HG03045 (cell line): ENCODE data around the gene MARCHF10.
"Not testable (repeated sequence)": the region's sequence is repeated elsewhere in the genome, so short reads cannot be mapped to it uniquely, and the experiment has no call there.

ENCODE experiments used
- ATAC-seq: cut with Tn5 transposase; IDR thresholded peaks from one replicate; pipeline ENCODE4 v1.9.1; 2021; ENCODE audit warnings: mild to moderate bottlenecking, moderate library complexity; ENCODE audit not compliant: unreplicated experiment

The MARCHF10 gene

DNA sequence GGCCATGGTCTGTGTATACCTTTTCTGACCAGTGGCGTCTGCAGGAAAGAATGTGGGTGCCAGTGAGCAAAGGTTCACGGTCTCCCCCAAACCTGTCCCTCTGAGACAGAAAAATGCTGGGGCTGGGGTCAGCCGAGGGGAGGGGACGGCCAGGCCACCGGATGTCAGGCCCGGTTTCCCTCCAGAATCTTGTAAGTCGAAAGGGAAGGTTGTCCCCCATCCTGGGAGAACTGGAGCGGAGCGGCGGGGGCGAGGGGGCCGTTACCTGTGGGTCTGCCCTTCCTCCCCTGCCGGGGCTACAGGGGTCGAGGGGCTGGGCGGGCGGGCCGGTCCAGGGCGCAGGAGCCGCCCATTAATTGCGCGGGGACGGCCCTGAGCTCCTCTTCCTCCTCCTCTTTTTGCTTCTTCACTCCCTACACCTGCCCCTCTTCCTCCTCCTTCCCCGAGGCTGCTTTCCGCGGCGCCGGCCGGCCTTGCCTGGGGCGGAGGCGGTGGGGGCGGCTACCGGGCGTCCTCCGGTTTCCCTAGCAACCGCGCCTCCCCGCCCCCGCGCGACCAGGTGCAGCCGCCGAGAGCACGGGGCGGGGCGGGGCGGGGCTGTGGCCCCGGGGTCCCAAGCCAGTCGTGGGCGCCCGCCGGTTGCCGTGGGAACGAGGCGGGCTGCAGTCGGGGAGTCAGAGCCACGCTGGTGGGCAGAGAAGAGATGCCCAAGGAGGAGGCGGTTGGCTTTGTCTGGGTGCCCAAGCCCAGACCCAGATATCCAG is at the start of gene MARCHF10:
TSS of gene MARCHF10 (minus strand) at position 503 of the 764 bp plus-strand sequence. CDS start 6,579 bp downstream, outside the sequence.
- ATAC-seq: no peak

GRCh38 chr17:62857526-62857925 is 49.4 kb upstream of the MARCHF10 start:
- no peak for ATAC-seq

DNA sequence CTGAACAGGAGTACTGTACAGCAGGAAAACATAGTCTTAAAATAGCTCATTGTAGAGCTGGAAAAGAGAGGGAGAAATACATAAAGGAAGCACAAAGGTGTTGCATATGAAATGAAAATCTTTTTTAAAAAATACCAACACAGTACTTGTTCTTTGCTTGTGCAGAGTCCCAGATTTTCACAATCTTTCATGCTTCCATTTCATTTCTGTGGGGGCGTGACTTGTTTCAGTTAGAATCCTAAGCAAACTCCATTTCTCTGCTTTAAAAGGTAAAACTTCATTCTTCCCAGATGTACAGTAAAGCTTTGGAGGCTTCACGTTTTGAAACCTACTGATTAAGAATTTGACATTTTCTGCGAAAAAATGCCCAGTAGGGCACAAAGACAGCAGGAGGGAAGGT is 48.5 kb upstream of the MARCHF10 start:
- ATAC-seq: no peak

GRCh38 chr17:62855156-62855555 is 47.0 kb upstream of the MARCHF10 start:
- ATAC-seq: no peak

DNA sequence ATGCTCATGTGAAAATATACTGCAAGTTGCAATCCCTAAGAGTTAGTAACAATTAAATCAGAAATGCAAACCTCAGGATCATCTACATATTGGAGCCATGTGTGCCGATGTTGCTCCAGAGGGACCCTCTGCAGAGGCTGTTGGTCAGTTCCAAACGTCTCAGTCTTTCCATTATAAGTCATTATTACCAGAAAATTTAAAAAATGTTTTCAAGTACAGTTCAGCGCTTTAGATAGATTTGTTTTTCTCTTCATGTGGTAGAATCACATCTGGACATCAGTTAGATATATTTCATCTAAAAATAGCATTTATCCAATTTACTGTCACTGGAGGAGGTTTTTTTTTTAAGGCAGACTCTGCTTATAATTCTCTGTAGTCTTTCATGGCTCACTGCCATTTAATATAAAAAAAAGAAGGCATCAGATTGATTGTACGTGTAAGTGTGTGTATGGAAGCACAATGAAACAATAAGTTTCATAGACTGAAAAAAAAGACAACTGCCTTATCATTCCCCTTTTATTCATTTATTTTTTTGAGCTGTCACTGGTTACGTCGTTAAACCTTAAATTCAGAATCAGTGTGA is 46.1 kb upstream of the MARCHF10 start:
- no peak for ATAC-seq

DNA sequence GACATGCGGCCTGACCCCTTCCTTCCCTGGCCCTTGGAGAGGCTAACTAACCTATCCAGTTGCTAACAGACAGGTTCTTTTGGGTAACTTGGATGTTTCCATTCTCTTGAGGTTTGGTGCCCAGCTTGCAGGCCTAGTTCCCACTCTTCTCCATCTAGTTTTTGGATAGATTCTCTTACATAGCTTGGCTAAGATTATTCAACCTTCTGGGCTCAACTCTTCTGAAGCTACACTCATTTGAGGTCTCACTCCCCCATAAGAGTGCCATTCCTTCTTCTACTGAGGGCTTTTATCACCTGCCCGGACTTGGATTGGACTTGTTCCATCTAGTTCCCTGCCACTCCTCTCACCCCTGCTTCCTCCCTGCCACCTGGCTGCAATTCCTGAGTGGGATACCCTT is 44.1 kb upstream of the MARCHF10 start:
- no peak for ATAC-seq

DNA sequence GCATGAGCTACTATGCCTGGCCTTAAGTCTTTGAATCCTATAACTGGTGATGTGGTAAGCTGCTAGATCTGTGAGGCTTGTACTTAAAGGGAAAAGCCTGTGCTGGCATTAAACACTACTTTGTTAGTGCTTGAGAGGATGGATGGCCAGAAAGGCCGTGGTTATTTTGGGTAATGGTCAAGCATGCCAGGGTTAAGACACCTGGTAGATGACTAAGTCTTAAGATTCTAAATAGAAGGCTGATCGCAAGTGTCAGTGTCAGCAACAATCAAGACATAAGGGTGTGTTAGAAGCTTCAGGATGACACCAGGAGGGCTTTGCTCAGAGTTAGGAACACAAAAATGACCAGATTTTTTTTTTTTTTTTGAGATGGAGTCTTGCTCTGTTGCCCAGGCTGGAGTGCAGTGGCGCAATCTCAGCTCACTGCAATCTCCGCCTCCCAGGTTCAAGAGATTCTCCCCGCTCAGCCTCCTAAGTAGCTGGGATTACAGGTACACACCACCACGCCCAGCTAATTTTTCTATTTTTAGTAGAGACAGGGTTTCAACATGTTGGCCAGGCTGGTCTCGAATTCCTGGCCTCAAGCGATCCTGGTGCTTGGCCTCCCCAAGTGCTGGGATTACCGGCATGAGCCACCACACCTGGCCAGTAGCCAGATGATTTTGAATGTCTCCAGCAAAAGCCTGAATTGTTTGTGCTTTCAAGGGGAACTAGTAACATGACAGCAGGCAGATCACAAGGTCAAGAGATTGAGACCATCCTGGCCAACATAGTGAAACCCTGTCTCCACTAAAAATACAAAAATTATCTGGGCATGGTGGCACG is 41.7 kb upstream of the MARCHF10 start:
- ATAC-seq: not testable (repeated sequence)

- ATAC-seq: no peak
These were observed 40.2 kb upstream of the MARCHF10 start for GRCh38 chr17:62848334-62848733.

GRCh38 chr17:62847426-62847825 is 39.3 kb upstream of the MARCHF10 start:
- ATAC-seq: no peak

GRCh38 chr17:62840871-62841270 is 32.8 kb upstream of the MARCHF10 start:
- ATAC-seq: no peak

DNA sequence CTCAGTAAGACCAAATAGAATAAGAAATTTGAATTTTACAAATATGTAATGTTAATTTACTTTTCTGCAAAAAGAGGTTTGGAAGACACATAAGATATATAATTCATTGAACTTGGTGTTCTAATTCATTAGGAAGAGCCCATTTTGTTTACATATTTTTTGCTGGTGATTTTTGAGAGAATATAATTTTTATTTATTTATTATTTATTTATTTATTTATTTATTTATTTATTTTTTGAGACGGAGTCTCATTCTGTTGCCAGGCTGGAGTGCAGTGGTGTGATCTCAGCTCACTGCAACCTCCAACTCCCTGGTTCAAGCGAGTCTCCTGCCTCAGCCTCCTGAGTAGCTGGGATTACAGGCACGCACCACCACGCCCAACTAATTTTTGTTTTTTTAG is 25.7 kb upstream of the MARCHF10 start:
- ATAC-seq: not testable (repeated sequence)

DNA sequence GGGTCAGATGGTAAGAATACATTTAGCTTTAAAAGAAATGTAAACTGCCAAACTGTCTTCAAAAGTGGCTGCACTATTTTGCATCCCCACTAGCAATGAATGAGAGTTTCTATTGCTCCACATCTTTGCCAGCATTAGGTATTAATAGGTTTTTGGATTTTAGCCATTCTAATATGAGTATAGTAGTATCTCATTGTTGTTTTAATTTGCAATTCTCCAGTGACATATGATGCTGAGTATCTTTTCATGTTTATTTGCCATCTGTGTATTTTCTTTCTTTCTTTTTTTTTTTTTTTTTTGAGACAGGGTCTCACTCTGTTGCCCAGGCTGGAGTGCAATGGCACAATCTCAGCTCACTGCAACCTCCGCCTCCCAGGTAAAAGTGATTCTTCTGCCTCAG is 24.3 kb upstream of the MARCHF10 start:
- ATAC-seq: no peak

- not testable (repeated sequence) for ATAC-seq
These were observed 23.0 kb upstream of the MARCHF10 start for GRCh38 chr17:62831066-62831465.

DNA sequence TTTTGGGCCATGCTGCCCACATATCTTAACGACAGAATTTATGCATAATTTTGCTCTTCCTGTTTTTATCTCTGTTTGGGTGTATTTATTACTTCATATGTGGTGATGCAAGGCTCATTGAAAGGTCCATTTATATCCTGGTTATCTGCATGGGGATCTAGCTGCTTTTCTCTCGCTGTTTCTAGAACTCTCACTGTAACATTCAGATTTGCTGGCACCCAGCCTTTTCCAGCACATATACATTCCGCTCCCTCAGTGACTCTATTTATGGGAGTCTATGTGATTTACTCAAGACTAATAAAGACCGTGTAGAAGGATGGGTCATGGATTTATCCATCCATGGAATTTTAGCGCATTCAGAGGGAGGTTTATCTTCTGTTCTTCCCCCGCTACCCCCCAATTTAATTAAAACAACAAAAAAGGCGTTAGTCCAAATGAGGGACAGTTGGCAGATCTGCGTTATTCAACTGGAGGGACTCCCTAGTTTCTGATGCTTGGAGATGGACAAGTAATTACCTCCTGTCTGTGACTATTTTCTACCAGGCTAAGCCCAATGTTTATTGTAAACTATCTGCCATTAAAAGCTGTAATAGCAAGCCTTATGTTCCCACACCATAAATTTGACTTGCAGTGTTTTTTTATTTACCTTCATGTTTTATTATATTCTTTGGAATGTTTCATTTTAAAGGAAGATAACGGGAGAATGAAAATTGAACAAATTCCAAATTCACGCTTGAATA is 19.8 kb upstream of the MARCHF10 start:
- ATAC-seq: no peak

DNA sequence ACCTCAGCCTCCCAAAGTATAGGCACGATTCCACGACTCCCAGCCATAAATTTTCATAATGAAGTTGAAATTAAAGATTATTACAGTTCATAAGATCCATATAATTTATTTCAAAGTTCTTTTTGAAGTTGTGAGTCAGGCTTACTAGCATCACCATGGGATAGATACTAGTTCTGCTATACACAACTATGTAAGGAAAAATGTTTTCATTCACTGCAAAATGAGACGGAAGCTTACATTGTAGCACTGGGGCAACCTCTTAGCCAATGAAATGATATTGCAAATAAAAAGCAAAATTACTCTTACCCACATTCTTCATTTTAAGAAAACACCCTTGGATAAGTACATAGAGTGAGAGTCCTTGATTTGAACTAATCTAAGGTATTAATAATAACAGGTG is 18.8 kb upstream of the MARCHF10 start:
- no peak for ATAC-seq

GRCh38 chr17:62825182-62825581 is 17.1 kb upstream of the MARCHF10 start:
- ATAC-seq: no peak

- ATAC-seq: no peak
These were observed 16.4 kb upstream of the MARCHF10 start for GRCh38 chr17:62824290-62825131.

- no peak for ATAC-seq
These were observed 15.2 kb upstream of the MARCHF10 start for GRCh38 chr17:62823111-62823893.
